Activated naive CD4-positive, alpha-beta T cell treated with anti-CD3 and anti-CD28 coated beads, Interleukin-2, amount 50 U/mL, for 24 hours (primary cell): ENCODE measurements around the gene MFSD6.
A peak's percentile ranks its signal among the peaks of the same experiment; 100 is the strongest.

ENCODE experiments used
- H3K27ac Mint-ChIP-seq: one replicate; pipeline ENCODE4 v1.8.0; 2021; ENCODE audit warnings: mild to moderate bottlenecking, mixed read lengths
- H3K27me3 Mint-ChIP-seq: one replicate; pipeline ENCODE4 v1.8.0; 2021; ENCODE audit warnings: mixed read lengths
- H3K36me3 Mint-ChIP-seq: one replicate; pipeline ENCODE4 v1.8.0; 2021; ENCODE audit warnings: mixed read lengths
- H3K4me1 Mint-ChIP-seq: one replicate; pipeline ENCODE4 v1.8.0; 2021; ENCODE audit warnings: mixed read lengths
- H3K4me3 Mint-ChIP-seq: one replicate; pipeline ENCODE4 v1.8.0; 2021; ENCODE audit warnings: mild to moderate bottlenecking, mixed read lengths
- H3K9me3 Mint-ChIP-seq: one replicate; pipeline ENCODE4 v1.8.0; 2021; ENCODE audit warnings: mixed read lengths

MFSD6 gene

GRCh38 chr2:190443778-190444481, 35.8 kb downstream of the MFSD6 start:
- Mint-ChIP-seq H3K27ac (no peak overlapping the region), H3K4me3 (no peak overlapping the region), H3K9me3 (no peaks in the 10 kb centered on the region), H3K4me1 (peaks cover 89% of the 10 kb centered on the region), H3K36me3 (peaks cover 6% of the 10 kb centered on the region), H3K27me3 (no peaks in the 10 kb centered on the region)

- H3K27me3 Mint-ChIP-seq = no peaks in the 10 kb centered on the region
- H3K4me3 Mint-ChIP-seq = no peak overlapping the region
- no peaks in the 10 kb centered on the region for H3K9me3 Mint-ChIP-seq
- peaks cover 79% of the 10 kb centered on the region for H3K4me1 Mint-ChIP-seq
- H3K36me3 Mint-ChIP-seq = peaks cover 5% of the 10 kb centered on the region
- peak overlapping the region; percentile 36 for H3K27ac Mint-ChIP-seq
Measured at GRCh38 chr2:190444976-190445375, 36.8 kb downstream of the MFSD6 start.

GRCh38 chr2:190446193-190446592, 38.0 kb downstream of the MFSD6 start:
- H3K27me3 Mint-ChIP-seq = no peaks in the 10 kb centered on the region
- H3K4me3 Mint-ChIP-seq = no peak overlapping the region
- no peak overlapping the region for H3K27ac Mint-ChIP-seq
- no peaks in the 10 kb centered on the region for H3K9me3 Mint-ChIP-seq
- H3K36me3 Mint-ChIP-seq = peaks cover 6% of the 10 kb centered on the region
- H3K4me1 Mint-ChIP-seq = peaks cover 74% of the 10 kb centered on the region

GRCh38 chr2:190446750-190447516, 38.8 kb downstream of the MFSD6 start:
- no peak overlapping the region for H3K27ac Mint-ChIP-seq
- no peaks in the 10 kb centered on the region for H3K27me3 Mint-ChIP-seq
- H3K4me3 Mint-ChIP-seq = no peak overlapping the region
- H3K9me3 Mint-ChIP-seq = no peaks in the 10 kb centered on the region
- peaks cover 74% of the 10 kb centered on the region for H3K4me1 Mint-ChIP-seq
- H3K36me3 Mint-ChIP-seq = peaks cover 12% of the 10 kb centered on the region

GRCh38 chr2:190447766-190448165, 39.6 kb downstream of the MFSD6 start:
- Mint-ChIP-seq H3K4me3 (no peak overlapping the region), H3K27me3 (no peaks in the 10 kb centered on the region), H3K4me1 (peaks cover 74% of the 10 kb centered on the region), H3K36me3 (peaks cover 14% of the 10 kb centered on the region), H3K27ac (no peak overlapping the region), H3K9me3 (no peaks in the 10 kb centered on the region)

- Mint-ChIP-seq H3K4me3 (no peak overlapping the region), H3K36me3 (peaks cover 26% of the 10 kb centered on the region), H3K27ac (no peak overlapping the region), H3K4me1 (peaks cover 68% of the 10 kb centered on the region), H3K9me3 (no peaks in the 10 kb centered on the region), H3K27me3 (no peaks in the 10 kb centered on the region)
Measured at GRCh38 chr2:190449925-190450324, 41.8 kb downstream of the MFSD6 start.

- Mint-ChIP-seq H3K4me1 (peaks cover 65% of the 10 kb centered on the region), H3K9me3 (no peaks in the 10 kb centered on the region), H3K27ac (no peak overlapping the region), H3K27me3 (no peaks in the 10 kb centered on the region), H3K36me3 (peaks cover 26% of the 10 kb centered on the region), H3K4me3 (no peak overlapping the region)
Measured at GRCh38 chr2:190450363-190450762, 42.2 kb downstream of the MFSD6 start.

GRCh38 chr2:190451561-190452176, 43.5 kb downstream of the MFSD6 start:
- peaks cover 59% of the 10 kb centered on the region for H3K4me1 Mint-ChIP-seq

GRCh38 chr2:190452433-190452832, 44.3 kb downstream of the MFSD6 start:
- Mint-ChIP-seq H3K4me1 (peaks cover 58% of the 10 kb centered on the region), H3K27me3 (no peaks in the 10 kb centered on the region), H3K27ac (no peak overlapping the region), H3K9me3 (no peaks in the 10 kb centered on the region), H3K4me3 (no peak overlapping the region), H3K36me3 (peaks cover 35% of the 10 kb centered on the region)

More at GRCh38 chr2:190451561-190452176, 43.5 kb downstream of the MFSD6 start:
- Mint-ChIP-seq H3K27me3 (no peaks in the 10 kb centered on the region), H3K27ac (no peak overlapping the region), H3K4me3 (no peak overlapping the region), H3K36me3 (peaks cover 29% of the 10 kb centered on the region), H3K9me3 (no peaks in the 10 kb centered on the region)

- H3K4me3 Mint-ChIP-seq = no peak overlapping the region
- H3K27me3 Mint-ChIP-seq = no peaks in the 10 kb centered on the region
- no peak overlapping the region for H3K27ac Mint-ChIP-seq
- H3K9me3 Mint-ChIP-seq = no peaks in the 10 kb centered on the region
- H3K4me1 Mint-ChIP-seq = peaks cover 57% of the 10 kb centered on the region
- H3K36me3 Mint-ChIP-seq = peaks cover 35% of the 10 kb centered on the region
Measured at GRCh38 chr2:190454795-190455194, 46.6 kb downstream of the MFSD6 start.

GRCh38 chr2:190455358-190456095, 47.4 kb downstream of the MFSD6 start:
- H3K36me3 Mint-ChIP-seq = peaks cover 35% of the 10 kb centered on the region
- H3K4me1 Mint-ChIP-seq = peaks cover 61% of the 10 kb centered on the region
- no peak overlapping the region for H3K27ac Mint-ChIP-seq
- H3K4me3 Mint-ChIP-seq = no peak overlapping the region
- H3K9me3 Mint-ChIP-seq = no peaks in the 10 kb centered on the region
- H3K27me3 Mint-ChIP-seq = no peaks in the 10 kb centered on the region

- no peak overlapping the region for H3K27ac Mint-ChIP-seq
- H3K4me3 Mint-ChIP-seq = no peak overlapping the region
- peaks cover 30% of the 10 kb centered on the region for H3K36me3 Mint-ChIP-seq
- H3K27me3 Mint-ChIP-seq = no peaks in the 10 kb centered on the region
- no peaks in the 10 kb centered on the region for H3K9me3 Mint-ChIP-seq
- peaks cover 56% of the 10 kb centered on the region for H3K4me1 Mint-ChIP-seq
Measured at GRCh38 chr2:190456833-190457232, 48.7 kb downstream of the MFSD6 start.

GRCh38 chr2:190457256-190457655, 49.1 kb downstream of the MFSD6 start:
- H3K27me3 Mint-ChIP-seq = no peaks in the 10 kb centered on the region
- H3K4me1 Mint-ChIP-seq = peaks cover 56% of the 10 kb centered on the region
- no peaks in the 10 kb centered on the region for H3K9me3 Mint-ChIP-seq
- H3K4me3 Mint-ChIP-seq = no peak overlapping the region
- no peak overlapping the region for H3K27ac Mint-ChIP-seq
- peaks cover 30% of the 10 kb centered on the region for H3K36me3 Mint-ChIP-seq

- peaks cover 56% of the 10 kb centered on the region for H3K4me1 Mint-ChIP-seq
Measured at GRCh38 chr2:190458352-190459107, 50.4 kb downstream of the MFSD6 start.

GRCh38 chr2:190459881-190460280, 51.7 kb downstream of the MFSD6 start:
- Mint-ChIP-seq H3K4me3 (no peak overlapping the region), H3K4me1 (peaks cover 62% of the 10 kb centered on the region), H3K27me3 (no peaks in the 10 kb centered on the region), H3K9me3 (no peaks in the 10 kb centered on the region), H3K36me3 (peaks cover 17% of the 10 kb centered on the region), H3K27ac (no peak overlapping the region)

More at GRCh38 chr2:190458352-190459107, 50.4 kb downstream of the MFSD6 start:
- Mint-ChIP-seq H3K36me3 (peaks cover 22% of the 10 kb centered on the region), H3K4me3 (no peak overlapping the region), H3K9me3 (no peaks in the 10 kb centered on the region), H3K27ac (no peak overlapping the region), H3K27me3 (no peaks in the 10 kb centered on the region)
